GM12892 (cell line): ENCODE measurements around the gene NUMA1.

Source experiments
- DNase-seq: peaks from one replicate; pipeline ENCODE4 v3.0.0; 2011; ENCODE audit not compliant: insufficient read length
- FAIRE-seq: peaks from 2 replicates; lab custom pipeline; 2011; peaks lifted over from hg19 to GRCh38; lab: Jason Lieb, UNC
- POLR2A ChIP-seq: IDR thresholded peaks from 2 replicates; pipeline ENCODE4 v1.6.1; 2011; ENCODE audit warnings: low read depth, low read length, control low read depth
- POLR2AphosphoS5 ChIP-seq: IDR thresholded peaks from 2 replicates; pipeline ENCODE4 v1.6.1; 2011; ENCODE audit warnings: low read depth, low read length, control low read depth
- TAF1 ChIP-seq: IDR thresholded peaks from 2 replicates; pipeline ENCODE4 v1.6.1; 2011; ENCODE audit warnings: low read depth, mild to moderate bottlenecking, control low read depth, low read length, borderline replicate concordance

Gene NUMA1

GRCh38 chr11:72045849-72046248 lies 34.5 kb downstream of the NUMA1 start:
- FAIRE-seq, result no peak
- DNase-seq, result no peak
- TF ChIP-seq POLR2AphosphoS5, result no peak
- no peak for TF ChIP-seq TAF1
- no peak for TF ChIP-seq POLR2A

DNA sequence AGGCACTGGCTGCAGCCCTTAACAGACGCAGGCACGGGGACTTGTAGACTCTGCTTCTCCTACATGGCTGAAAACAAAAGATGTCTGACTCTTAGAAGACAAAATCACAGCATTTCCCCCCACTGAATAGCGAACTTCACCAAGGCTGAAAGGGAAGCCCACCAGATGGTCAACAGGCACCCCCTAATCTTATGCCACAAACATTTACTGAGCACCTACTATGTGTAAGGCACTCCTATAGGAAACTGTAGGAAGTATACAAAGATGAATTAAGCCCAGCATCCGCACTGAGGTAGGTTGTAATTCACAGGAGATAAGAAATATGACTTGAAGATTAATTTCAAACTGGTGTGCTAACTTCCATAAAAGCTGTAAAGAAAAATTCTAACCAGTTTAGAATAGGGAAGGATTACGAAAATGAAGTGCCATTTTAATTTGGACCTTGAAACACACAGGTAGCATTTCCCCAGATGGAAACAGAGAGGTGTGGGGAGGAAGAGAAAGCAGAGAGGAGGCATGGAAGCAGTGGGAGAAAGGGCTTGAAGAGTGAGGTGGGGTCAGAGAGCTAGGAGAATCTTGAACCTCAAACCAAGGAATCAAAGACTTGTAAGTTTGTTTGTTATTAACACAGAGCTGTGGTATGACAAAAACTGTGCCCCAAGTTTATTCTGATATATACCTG lies 38.1 kb downstream of the NUMA1 start:
- FAIRE-seq (peak; percentile 21), DNase-seq (no peak)
- TF ChIP-seq POLR2AphosphoS5 (no peak), TAF1 (no peak), POLR2A (no peak)

GRCh38 chr11:72041364-72042063 lies 38.8 kb downstream of the NUMA1 start:
- DNase-seq (no peak), FAIRE-seq (peak; percentile 78)
- peak; percentile 45; the same call in 1 of the 2 replicates for TF ChIP-seq POLR2A
- TF ChIP-seq POLR2AphosphoS5, result no peak
- no peak for TF ChIP-seq TAF1

- FAIRE-seq (peak; percentile 88), DNase-seq (peak; percentile 44)
- 0 out of 2 replicates have a peak, but pooled peaks have one; percentile 24 for TF ChIP-seq POLR2A
- TF ChIP-seq TAF1, result no peak
- TF ChIP-seq POLR2AphosphoS5, result 0 out of 2 replicates have a peak, but pooled peaks have one; percentile 8
These were observed 39.6 kb downstream of the NUMA1 start for GRCh38 chr11:72040491-72041363.

DNA sequence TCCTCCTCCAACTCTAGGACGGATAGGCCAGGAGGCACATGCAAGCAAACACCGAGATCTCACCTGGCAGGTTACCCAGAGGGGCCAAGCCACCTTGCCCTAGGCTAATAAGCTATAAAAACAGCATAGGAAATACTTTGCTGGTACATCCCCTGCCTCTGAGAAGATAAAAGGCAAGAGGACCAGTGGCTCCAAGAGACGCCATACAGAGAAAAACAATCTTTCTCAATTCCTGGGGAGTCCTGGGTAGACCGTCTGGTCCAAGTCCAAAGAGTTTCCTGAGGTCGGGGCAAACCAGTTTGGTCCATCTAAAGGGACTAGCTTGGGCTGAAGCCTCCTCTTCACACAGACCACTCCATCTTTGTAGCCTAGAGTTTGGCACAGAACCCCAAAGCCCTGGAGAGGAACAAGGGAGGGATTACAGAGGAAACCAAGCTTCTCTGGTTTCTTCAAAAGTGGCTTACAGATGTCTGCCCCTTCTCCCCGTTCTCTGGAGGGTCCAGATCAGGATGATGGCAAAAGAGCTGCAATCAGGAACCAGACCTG lies 40.4 kb downstream of the NUMA1 start:
- no peak for TF ChIP-seq POLR2AphosphoS5
- TF ChIP-seq TAF1, result no peak
- TF ChIP-seq POLR2A, result no peak
- FAIRE-seq, result no peak
- no peak for DNase-seq

DNA sequence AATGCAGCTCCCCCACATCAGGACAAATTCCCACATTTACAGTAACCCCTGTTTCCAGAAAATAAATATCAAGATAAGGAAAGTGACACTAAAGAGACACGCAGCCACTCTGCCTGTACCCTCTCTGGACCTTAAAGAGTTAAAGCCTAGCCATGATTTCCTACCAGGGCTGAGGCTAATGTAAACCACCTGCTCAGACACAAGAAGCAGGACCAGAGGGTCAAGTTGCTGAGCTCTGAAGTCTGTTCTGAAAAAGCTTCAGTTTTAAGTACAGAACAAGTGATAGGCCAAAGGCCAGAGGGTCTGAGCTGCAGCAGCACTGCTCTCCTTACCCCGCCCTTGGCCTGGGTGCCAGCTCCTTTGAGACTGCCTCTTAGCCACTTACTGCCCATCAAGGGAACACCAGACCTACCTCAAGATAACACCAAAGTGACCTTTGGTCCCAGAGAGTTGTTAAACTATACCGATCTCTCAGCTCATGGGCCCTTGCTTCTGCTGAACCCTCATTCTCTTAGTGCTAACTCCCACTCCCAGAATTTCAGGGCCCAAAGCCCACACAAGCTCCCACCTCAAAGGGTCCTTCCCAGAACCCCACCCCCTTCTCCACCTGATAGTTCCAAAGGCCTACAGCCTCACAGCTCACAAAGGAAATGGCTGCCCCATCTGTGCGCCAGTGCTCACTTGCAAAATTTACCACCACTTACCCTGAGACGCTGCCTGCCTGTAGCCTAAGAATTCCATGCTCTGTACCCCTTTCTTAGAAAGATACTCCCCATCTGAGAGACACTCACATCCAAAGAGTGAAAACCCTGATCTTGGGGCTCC lies 41.1 kb downstream of the NUMA1 start:
- DNase-seq (no peak), FAIRE-seq (no peak)
- TF ChIP-seq TAF1 (no peak), POLR2AphosphoS5 (no peak), POLR2A (no peak)

DNA sequence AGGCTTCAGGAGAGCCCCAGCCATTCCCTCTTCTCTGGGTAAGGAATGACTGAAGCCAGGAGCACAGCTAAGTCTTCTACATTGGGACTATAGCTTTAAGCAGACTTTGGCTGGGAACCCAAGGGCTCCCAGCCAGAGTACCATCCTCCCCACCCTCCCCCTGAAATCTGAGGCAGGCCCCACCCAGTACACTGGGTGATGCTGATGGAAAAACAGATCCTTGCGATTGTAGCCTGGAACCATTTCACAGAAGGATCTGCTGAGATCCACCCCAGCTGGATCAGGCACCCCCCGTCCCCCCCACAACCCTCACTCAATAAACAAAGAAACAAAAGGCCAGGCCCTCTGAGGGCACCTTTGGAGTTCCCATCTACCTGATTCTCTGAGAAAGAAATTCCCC lies 41.9 kb downstream of the NUMA1 start:
- FAIRE-seq (no peak), DNase-seq (no peak)
- no peak for TF ChIP-seq TAF1
- TF ChIP-seq POLR2AphosphoS5, result no peak
- no peak for TF ChIP-seq POLR2A

DNA sequence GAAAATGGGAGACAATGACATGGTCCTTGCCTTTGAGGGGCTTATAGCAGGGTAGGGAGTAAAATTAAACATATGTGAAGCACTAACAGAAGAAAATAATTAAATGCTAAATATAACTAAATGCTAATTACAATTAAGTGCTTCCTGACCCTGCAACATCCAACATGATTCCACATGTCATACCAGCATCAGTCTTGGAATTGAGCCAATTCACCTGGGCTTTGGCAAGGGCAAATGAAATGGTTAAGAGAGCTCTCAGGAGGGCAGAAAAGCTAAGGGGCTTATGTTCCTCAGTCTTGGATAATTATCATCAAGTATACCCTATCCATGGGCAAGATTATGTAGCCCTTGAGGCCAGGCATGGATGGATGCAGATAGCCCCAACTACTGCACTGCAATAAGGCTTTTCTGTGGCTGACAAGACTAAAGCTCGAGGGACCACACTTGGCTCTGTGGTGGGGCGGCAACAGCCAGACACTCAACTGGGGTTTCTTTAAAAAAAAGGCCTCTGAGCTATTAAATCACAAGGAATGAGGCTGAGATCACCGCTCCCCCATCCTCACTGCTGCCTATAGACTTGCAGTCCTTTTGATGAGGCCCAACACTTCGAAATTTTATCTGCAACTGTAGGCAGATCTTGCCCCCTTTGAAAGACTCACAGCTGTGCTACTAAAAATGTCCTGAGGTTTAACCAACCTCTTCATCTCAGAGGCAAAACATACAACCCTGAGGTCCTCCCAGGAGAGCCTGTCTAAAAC lies 42.6 kb downstream of the NUMA1 start:
- TF ChIP-seq POLR2AphosphoS5, result no peak
- no peak for TF ChIP-seq POLR2A
- TF ChIP-seq TAF1, result no peak
- DNase-seq (no peak), FAIRE-seq (peak; percentile 27)

DNA sequence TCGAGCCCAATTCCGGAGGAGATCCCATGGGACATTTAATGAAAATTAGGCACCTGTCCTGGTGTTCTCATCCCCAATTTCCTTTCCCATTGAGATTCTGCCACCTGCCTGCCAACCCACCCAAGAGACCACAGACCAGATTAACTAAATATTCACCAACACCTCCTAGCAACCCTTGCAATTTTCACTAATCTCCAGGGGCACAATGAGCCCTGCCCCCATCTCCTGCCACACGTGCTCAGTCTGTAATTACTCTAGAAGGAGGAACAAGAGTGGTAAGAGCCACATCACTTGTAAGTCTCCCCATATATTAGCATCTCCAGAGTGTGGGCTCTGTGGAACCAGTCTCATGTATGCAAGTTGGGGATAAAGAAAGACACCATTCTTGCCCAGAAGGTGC lies 43.7 kb downstream of the NUMA1 start:
- DNase-seq (no peak), FAIRE-seq (no peak)
- TF ChIP-seq POLR2AphosphoS5 (no peak), TAF1 (no peak), POLR2A (no peak)
